OCI-LY7 (cell line): ENCODE data around the gene DLX5. TPM values are rescaled to one million over a fixed set of nuclear protein-coding genes. Genes with fewer than 3 reads are reported as not detected.

Source experiments
- BruUV-seq: library from RNA; stranded (reverse); fragments of 400-500 nt; replicated peaks from 2 replicates; lab custom pipeline; 2021; lab: Mats Ljungman, UMichigan
- CTCF ChIA-PET: fragments of 300-600 bp; sonication (Branson Sonifier 250); formaldehyde crosslinking; loops from one replicate; lab custom pipeline; 2022; ENCODE audit warnings: antibody characterized with exemption; ENCODE audit not compliant: unreplicated experiment; lab: Charles Lee
- POLR2A ChIA-PET: fragments of 300-600 bp; sonication (Branson Sonifier 250); formaldehyde crosslinking; loops from one replicate; lab custom pipeline; 2022; ENCODE audit warnings: antibody characterized with exemption; lab: Charles Lee
- DNase-seq: peaks from one replicate; pipeline ENCODE4 v3.0.0-alpha.2; 2015; ENCODE audit warnings: low spot score
- H2AFZ ChIP-seq: fragments of 200-600 bp; sonication (generic), shearing (Covaris generic); 2 replicates; pipeline ENCODE4 v1.6.1; 2014; ENCODE audit warnings: mild to moderate bottlenecking, antibody characterized with exemption, low read length, moderate library complexity
- H3K27ac ChIP-seq: fragments of 200-600 bp; sonication (generic); 2 replicates; pipeline ENCODE4 v1.5.1; 2014; ENCODE audit warnings: mixed run types, low read depth, mild to moderate bottlenecking, moderate library complexity, low read length, inconsistent platforms; ENCODE audit not compliant: poor library complexity, severe bottlenecking
- H3K36me3 ChIP-seq: fragments of 200-600 bp; sonication (generic); 2 replicates; pipeline ENCODE4 v1.6.1; 2014; ENCODE audit warnings: mild to moderate bottlenecking, antibody characterized with exemption, low read length, moderate library complexity, mixed read lengths; ENCODE audit not compliant: insufficient read depth
- H3K4me1 ChIP-seq: fragments of 200-600 bp; sonication (generic); 2 replicates; pipeline ENCODE4 v1.5.1; 2014; ENCODE audit warnings: mild to moderate bottlenecking, low read length; ENCODE audit not compliant: insufficient read depth, poor library complexity, severe bottlenecking
- H3K4me2 ChIP-seq: fragments of 200-600 bp; sonication (generic); 2 replicates; pipeline ENCODE4 v1.6.1; 2014; ENCODE audit warnings: mild to moderate bottlenecking, low read length
- H3K4me3 ChIP-seq: fragments of 200-600 bp; sonication (generic); 2 replicates; pipeline ENCODE4 v1.5.1; 2014; ENCODE audit warnings: mild to moderate bottlenecking, low read depth, low read length; ENCODE audit not compliant: poor library complexity, severe bottlenecking
- H3K79me2 ChIP-seq: fragments of 200-600 bp; sonication (generic); 2 replicates; pipeline ENCODE4 v1.6.1; 2016; ENCODE audit warnings: low read depth, mild to moderate bottlenecking, low read length, moderate library complexity, mixed read lengths; ENCODE audit not compliant: insufficient read depth
- H3K9me2 ChIP-seq: fragments of 200-600 bp; sonication (generic); 2 replicates; pipeline ENCODE4 v1.6.1; 2016; ENCODE audit warnings: mild to moderate bottlenecking, low read length, mixed read lengths; ENCODE audit not compliant: insufficient read depth
- H3K9me3 ChIP-seq: fragments of 200-600 bp; sonication (generic); 2 replicates; pipeline ENCODE4 v1.6.1; 2014; ENCODE audit warnings: mild to moderate bottlenecking, mixed run types, low read length, mixed read lengths
- H4K20me1 ChIP-seq: fragments of 200-600 bp; sonication (generic); 2 replicates; pipeline ENCODE4 v1.6.1; 2014; ENCODE audit warnings: mild to moderate bottlenecking, antibody characterized with exemption, low read length, moderate library complexity, mixed read lengths; ENCODE audit not compliant: insufficient read depth
- EZH2phosphoT487 ChIP-seq: fragments of 200-600 bp; sonication (generic); IDR thresholded peaks from 2 replicates; pipeline ENCODE4 v1.6.1; 2018; ENCODE audit warnings: low read depth, borderline replicate concordance, mild to moderate bottlenecking, mixed run types, antibody characterized with exemption, low read length, moderate library complexity, mixed read lengths
- intact Hi-C: fragments of 100-400 bp; cut with micrococcal nuclease; formaldehyde crosslinking; loops from one replicate; pipeline ENCODE4 v1.10.0; 2022; ENCODE audit not compliant: unreplicated experiment
- total RNA-seq, 2 experiments: library from RNA; depleted of rRNA in 1 of 2; stranded (reverse); fragments of >200 nt in 1 of 2; shearing (Covaris generic) in 1 of 2; gene quantifications; 2 replicates each; pipeline ENCODE4 v1.2.3, GENCODE V29; 2014 to 2022
- TF ChIP-seq, protein P1 (sequence below): fragments of 200-600 bp; sonication (generic); conservative IDR thresholded peaks from 2 replicates; pipeline ENCODE4 v1.5.1; 2014; ENCODE audit warnings: mild to moderate bottlenecking, antibody characterized with exemption, low read length, moderate library complexity, mixed read lengths

Gene DLX5
- total RNA-seq, 2 experiments from 2014 or later = not detected

DNA sequence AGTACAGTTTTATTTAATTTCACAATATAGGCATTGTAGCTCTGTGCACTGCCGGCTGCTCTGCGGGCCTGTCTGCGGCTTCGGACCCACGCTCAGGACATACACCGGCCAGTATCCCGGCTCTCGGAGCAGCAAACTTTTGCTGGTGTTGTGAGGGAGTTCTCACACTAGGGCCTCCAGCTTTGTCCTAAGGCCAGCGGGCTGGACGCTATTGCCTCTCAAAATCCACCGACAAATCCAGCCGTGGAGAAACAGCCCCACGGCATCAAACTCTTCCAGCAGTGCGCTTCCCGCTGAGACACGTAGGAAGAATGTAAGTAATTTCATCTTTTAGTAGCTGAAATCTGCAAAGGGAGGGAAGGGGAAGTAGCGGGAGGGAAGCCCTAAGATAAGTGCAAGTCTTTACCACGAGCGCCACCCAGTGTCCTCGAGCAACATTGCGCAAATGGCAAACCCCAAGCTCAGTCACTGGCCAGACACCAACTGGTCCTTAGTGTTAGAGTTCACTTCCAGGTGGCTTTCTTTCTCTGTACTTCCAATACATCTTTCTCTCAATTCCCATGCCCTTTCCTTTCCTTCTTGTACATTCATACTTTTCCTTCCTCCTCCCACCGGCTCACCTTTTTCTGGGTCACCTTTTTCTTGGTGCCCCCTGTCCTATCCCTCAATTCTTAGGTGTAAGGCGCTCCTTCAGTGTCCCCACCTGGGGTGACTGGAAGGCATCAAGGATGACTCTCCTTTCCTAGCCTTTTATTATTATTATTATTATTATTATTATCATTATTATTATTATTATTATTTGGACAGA lies 3.0 kb upstream of the DLX5 start:
- Histone ChIP-seq H3K79me2 (no peaks in the 10 kb centered on the region), H2AFZ (peak overlapping the region; percentile 56; the same call in 1 of the 2 replicates), H4K20me1 (no peaks in the 10 kb centered on the region), H3K4me3 (no peak overlapping the region), H3K27ac (no peak overlapping the region), H3K36me3 (no peaks in the 10 kb centered on the region), H3K9me2 (no peaks in the 10 kb centered on the region), H3K4me1 (no peaks in the 10 kb centered on the region), H3K9me3 (no peaks in the 10 kb centered on the region), H3K4me2 (no peak overlapping the region)
- POLR2A ChIA-PET = interaction anchor here (0.6 kb wide), 1 partner anchor 984 kb away, joined by 3 read pairs; no protein-coding TSS in a partner anchor
- peak; percentile 71 for DNase-seq
- BruUV-seq = no TSS peak
- CTCF ChIA-PET = interaction anchor here (0.8 to 1.1 kb wide), 2 partner anchors 20 to 1113 kb away, joined by 3 to 4 read pairs; no protein-coding TSS in a partner anchor
- intact Hi-C loops = loop anchor here (1.0 to 2.0 kb wide), 3 partner anchors 612 to 1111 kb away; no protein-coding TSS in a partner anchor
- no peak for TF ChIP-seq EZH2phosphoT487
- TF ChIP-seq, protein P1, sequence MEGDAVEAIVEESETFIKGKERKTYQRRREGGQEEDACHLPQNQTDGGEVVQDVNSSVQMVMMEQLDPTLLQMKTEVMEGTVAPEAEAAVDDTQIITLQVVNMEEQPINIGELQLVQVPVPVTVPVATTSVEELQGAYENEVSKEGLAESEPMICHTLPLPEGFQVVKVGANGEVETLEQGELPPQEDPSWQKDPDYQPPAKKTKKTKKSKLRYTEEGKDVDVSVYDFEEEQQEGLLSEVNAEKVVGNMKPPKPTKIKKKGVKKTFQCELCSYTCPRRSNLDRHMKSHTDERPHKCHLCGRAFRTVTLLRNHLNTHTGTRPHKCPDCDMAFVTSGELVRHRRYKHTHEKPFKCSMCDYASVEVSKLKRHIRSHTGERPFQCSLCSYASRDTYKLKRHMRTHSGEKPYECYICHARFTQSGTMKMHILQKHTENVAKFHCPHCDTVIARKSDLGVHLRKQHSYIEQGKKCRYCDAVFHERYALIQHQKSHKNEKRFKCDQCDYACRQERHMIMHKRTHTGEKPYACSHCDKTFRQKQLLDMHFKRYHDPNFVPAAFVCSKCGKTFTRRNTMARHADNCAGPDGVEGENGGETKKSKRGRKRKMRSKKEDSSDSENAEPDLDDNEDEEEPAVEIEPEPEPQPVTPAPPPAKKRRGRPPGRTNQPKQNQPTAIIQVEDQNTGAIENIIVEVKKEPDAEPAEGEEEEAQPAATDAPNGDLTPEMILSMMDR = peak; percentile 87

DNA sequence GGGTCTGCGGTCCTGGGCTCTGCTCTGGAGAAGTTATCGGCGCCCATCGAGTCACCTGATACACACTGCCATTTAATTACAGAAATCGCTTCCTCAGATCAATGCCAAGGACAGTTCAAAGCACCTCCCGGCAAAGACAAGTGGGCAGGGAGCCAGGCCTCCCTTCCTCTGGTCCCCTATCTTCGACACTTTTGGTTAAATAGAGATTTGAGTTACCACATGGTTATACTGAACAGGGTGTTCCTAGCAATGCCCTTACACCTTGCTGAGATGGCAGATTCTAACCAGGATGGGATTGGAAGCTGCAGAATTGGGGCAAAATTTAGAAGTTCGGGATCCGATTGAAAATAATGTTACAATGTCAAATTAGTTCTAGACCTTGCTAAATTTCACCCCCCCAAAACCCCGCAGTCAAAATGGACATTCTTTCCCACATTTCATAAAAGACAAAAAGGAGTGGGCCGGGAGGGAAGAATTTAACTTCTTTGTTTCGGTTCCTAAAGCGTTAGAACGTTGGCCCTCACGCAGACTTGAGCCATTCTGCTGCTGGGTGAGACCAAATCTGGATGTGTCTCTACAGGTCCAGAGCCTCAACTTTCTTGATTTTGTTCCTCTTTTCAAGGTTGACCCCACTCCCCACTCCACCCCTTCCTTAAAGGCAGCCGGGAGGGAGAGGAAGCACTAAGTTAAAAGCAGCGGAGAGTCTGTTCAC lies 2.2 kb upstream of the DLX5 start:
- H3K4me1 ChIP-seq = no peaks in the 10 kb centered on the region
- no peak overlapping the region for H3K4me2 ChIP-seq
- ChIA-PET POLR2A (interaction anchor here (0.6 kb wide), 1 partner anchor 985 kb away, joined by 3 read pairs; no protein-coding TSS in a partner anchor), CTCF (interaction anchor here (1.1 kb wide), 1 partner anchor 19 kb away, joined by 4 read pairs; no protein-coding TSS in a partner anchor)
- DNase-seq = no peak
- intact Hi-C loops = loop anchor here (1.0 to 2.0 kb wide), 3 partner anchors 612 to 1111 kb away; no protein-coding TSS in a partner anchor
- no peaks in the 10 kb centered on the region for H3K9me2 ChIP-seq
- no peak overlapping the region for H3K27ac ChIP-seq
- no peak overlapping the region for H3K4me3 ChIP-seq
- peak overlapping the region; percentile 56; the same call in 1 of the 2 replicates for H2AFZ ChIP-seq
- no peaks in the 10 kb centered on the region for H3K36me3 ChIP-seq
- no peaks in the 10 kb centered on the region for H3K9me3 ChIP-seq
- H4K20me1 ChIP-seq = no peaks in the 10 kb centered on the region
- TF ChIP-seq, protein P1 = no peak
- TF ChIP-seq EZH2phosphoT487 = no peak
- no TSS peak for BruUV-seq
- no peaks in the 10 kb centered on the region for H3K79me2 ChIP-seq
